ENCODE data around the gene ASTL.
A peak's percentile ranks its signal among the peaks of the same experiment; 100 is the strongest.

Gene ASTL

DNA sequence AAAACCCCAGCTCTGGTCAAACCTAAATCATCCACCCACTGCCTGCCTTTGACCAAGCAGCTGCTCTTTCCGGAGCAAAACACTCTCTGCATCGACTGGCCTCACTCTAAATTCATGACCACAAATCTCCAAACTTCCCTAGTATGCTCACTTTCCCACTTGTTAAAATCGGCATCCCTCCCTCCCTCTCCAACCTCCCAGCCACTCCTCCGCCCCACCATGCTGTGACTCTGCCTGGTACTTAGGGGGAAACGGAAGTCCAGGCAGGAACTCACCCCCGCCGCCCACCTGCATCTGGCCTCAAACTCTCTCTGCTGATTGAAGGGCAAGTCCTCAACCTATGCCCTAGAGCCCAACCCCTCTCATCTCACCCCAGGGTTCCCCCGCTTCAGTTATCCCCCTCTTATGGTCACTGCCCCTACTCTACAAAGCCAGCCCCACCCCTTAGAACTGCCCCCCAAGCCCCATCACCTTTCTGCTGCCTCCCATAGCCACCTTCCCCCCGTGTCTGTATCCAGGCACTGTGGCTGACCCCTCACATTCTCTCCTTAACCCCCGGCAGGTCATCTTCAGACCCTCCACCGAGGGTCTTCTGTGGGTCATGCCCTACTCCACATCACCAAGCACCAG is 18.1 kb downstream of the ASTL start:
- peaks cover 20% of the 10 kb centered on the region for H3K4me1 Mint-ChIP-seq
- H3K27ac Mint-ChIP-seq: no peak overlapping the region
- no peak overlapping the region for H3K4me3 Mint-ChIP-seq
- H3K9me3 Mint-ChIP-seq: no peaks in the 10 kb centered on the region
- DNase-seq (ENCODE audit: low spot score in 2 of 2) (no peak), ATAC-seq (ENCODE audit: low read depth) (no peak)
- H3K27me3 Mint-ChIP-seq: peaks cover 36% of the 10 kb centered on the region
- H3K36me3 Mint-ChIP-seq: peaks cover 6% of the 10 kb centered on the region

GRCh38 chr2:96119389-96119751 is 18.9 kb downstream of the ASTL start:
- no peaks in the 10 kb centered on the region for H3K9me3 Mint-ChIP-seq
- ATAC-seq (ENCODE audit: low read depth) (no peak), DNase-seq (ENCODE audit: low spot score in 2 of 2) (no peak)
- no peak overlapping the region for H3K27ac Mint-ChIP-seq
- peaks cover 20% of the 10 kb centered on the region for H3K4me1 Mint-ChIP-seq
- H3K4me3 Mint-ChIP-seq: no peak overlapping the region
- H3K27me3 Mint-ChIP-seq: peaks cover 30% of the 10 kb centered on the region
- H3K36me3 Mint-ChIP-seq: no peaks in the 10 kb centered on the region

- Mint-ChIP-seq H3K4me3 (peak overlapping the region; percentile 17), H3K9me3 (no peaks in the 10 kb centered on the region), H3K27me3 (peaks cover 30% of the 10 kb centered on the region)
These were observed 19.5 kb downstream of the ASTL start for GRCh38 chr2:96118698-96119388.

GRCh38 chr2:96117701-96118588 is 20.4 kb downstream of the ASTL start:
- H3K36me3 Mint-ChIP-seq: no peaks in the 10 kb centered on the region
- H3K27ac Mint-ChIP-seq: peak overlapping the region; percentile 72
- no peak for DNase-seq (ENCODE audit: low spot score in 2 of 2)
- H3K4me1 Mint-ChIP-seq: peaks cover 20% of the 10 kb centered on the region
- H3K4me3 Mint-ChIP-seq: peak overlapping the region; percentile 79
- ATAC-seq (ENCODE audit: low read depth): no peak
- peaks cover 30% of the 10 kb centered on the region for H3K27me3 Mint-ChIP-seq
- H3K9me3 Mint-ChIP-seq: no peaks in the 10 kb centered on the region

More at GRCh38 chr2:96118698-96119388, 19.5 kb downstream of the ASTL start:
- no peak for DNase-seq (ENCODE audit: low spot score in 2 of 2)
- H3K4me1 Mint-ChIP-seq: peaks cover 20% of the 10 kb centered on the region
- no peak for ATAC-seq (ENCODE audit: low read depth)
- H3K36me3 Mint-ChIP-seq: no peaks in the 10 kb centered on the region
- no peak overlapping the region for H3K27ac Mint-ChIP-seq

DNA sequence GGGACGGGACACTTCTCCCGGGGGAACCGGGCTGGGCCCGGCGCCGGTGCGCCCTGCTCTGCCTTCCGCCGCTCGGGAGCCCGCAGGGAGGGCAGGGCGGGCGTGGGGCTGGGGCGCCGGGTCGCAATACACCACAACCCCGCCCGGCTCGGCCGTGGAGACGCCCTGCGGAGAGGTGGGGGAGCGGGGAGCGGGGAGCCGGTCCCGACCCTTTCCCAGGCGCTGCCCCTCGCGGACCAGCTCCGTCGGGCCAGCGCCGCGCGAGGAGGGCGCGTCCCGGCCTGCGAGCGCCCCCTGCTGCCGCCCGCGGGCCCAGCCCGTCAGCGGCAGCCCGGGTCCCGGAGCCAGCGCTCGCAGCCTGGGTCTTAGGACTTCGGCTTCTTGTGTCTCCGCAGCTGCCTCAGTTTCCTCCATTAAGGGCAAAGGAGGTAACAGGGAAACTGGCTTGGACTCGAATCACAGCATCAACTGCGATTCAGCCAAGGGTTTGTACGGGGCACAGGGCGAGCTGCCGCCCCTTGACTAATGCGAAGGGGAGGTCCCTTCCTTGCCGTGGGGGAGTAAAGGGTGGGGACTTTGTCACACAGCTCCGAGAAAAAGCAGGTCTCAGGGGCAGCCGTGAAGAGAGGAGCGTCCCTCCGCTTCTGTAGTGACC is 21.3 kb downstream of the ASTL start:
- no peak overlapping the region for H3K27ac Mint-ChIP-seq

GRCh38 chr2:96116424-96116878 is 21.9 kb downstream of the ASTL start, which contains the start of gene ADRA2B:
Gene ADRA2B (minus strand): TSS chr2:96116571. CDS start chr2:96116149, 422 bp downstream.
- Mint-ChIP-seq H3K27ac (no peak within 1 kb of the TSS), H3K4me1 (peaks cover 20% of the 10 kb centered on the region), H3K27me3 (peaks cover 25% of the 10 kb centered on the region), H3K4me3 (peak within 1 kb of the TSS; percentile 92), H3K9me3 (no peaks in the 10 kb centered on the region), H3K36me3 (no peaks in the 10 kb centered on the region)
- ATAC-seq (ENCODE audit: low read depth) (peak; percentile 70), DNase-seq (ENCODE audit: low spot score in 2 of 2) (peak; percentile 44 to 48)

More for the DNA sequence above, 21.3 kb downstream of the ASTL start:
- Mint-ChIP-seq H3K36me3 (no peaks in the 10 kb centered on the region), H3K4me1 (peaks cover 20% of the 10 kb centered on the region), H3K27me3 (peaks cover 26% of the 10 kb centered on the region), H3K4me3 (peak overlapping the region; percentile 69), H3K9me3 (no peaks in the 10 kb centered on the region)
- DNase-seq (ENCODE audit: low spot score in 2 of 2) (peak; percentile 75 to 85), ATAC-seq (ENCODE audit: low read depth) (peak; percentile 80)

- Mint-ChIP-seq H3K27me3 (peaks cover 19% of the 10 kb centered on the region), H3K36me3 (no peaks in the 10 kb centered on the region), H3K9me3 (no peaks in the 10 kb centered on the region), H3K27ac (no peak overlapping the region), H3K4me3 (peak overlapping the region; percentile 92), H3K4me1 (peaks cover 17% of the 10 kb centered on the region)
- DNase-seq (ENCODE audit: low spot score in 2 of 2) (no peak), ATAC-seq (ENCODE audit: low read depth) (no peak)
These were observed 22.5 kb downstream of the ASTL start for GRCh38 chr2:96115631-96116423.

DNA sequence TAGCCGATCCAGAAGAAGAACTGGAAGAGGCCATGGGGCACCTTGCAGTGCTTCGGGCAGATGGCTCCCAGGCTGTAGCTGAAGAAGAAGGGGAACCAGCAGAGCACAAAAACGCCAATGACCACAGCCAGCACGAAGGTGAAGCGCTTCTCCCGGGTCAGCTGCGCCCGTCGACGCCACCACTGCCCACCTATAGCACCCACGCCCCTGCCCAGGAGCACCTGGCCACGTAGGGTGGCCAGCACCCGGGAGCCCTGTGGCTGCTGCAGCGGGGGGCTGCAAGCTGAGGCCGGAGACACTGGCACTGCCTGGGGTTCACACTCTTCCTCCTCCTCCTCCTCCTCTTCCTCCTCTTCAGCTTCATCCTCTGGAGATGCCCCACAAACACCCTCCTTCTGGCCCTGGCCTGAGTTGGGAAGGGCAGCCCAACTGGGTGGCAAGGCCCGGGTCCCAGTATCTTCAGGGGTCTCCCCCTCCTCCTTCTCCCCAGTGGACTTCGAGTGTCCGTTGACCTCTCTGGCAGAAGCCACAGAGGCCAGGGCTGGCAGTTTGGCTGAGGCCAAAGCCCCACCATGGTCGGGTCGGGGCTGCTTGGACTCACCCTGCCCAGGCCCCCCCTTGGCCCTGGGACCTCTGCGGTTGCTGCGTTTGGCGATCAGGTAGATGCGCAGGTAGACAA is 23.3 kb downstream of the ASTL start:
- no peak overlapping the region for H3K27ac Mint-ChIP-seq

DNA sequence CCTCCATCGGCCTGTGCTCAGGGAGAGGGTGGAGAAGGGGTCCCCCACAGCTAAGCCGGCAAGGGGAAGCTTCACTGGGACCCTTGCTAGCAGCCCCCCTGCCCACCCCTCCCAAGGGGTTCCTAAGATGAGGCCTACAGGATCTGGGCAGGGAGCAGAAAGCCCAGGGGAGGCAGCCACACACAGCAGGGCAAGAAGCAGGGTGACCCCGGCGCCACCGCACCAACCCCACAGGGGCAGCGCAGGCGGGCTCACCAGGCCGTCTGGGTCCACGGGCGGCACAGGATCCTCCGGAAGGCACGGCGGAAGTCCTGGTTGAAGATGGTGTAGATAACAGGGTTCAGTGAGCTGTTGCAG is 23.8 kb downstream of the ASTL start:
- peaks cover 11% of the 10 kb centered on the region for H3K27me3 Mint-ChIP-seq
- no peaks in the 10 kb centered on the region for H3K36me3 Mint-ChIP-seq
- H3K4me3 Mint-ChIP-seq: no peak overlapping the region
- H3K4me1 Mint-ChIP-seq: peaks cover 9% of the 10 kb centered on the region
- DNase-seq (ENCODE audit: low spot score in 2 of 2) (no peak), ATAC-seq (ENCODE audit: low read depth) (no peak)
- H3K27ac Mint-ChIP-seq: no peak overlapping the region
- no peaks in the 10 kb centered on the region for H3K9me3 Mint-ChIP-seq

More for the DNA sequence above, 23.3 kb downstream of the ASTL start:
- Mint-ChIP-seq H3K36me3 (no peaks in the 10 kb centered on the region), H3K4me3 (peak overlapping the region; percentile 92), H3K9me3 (no peaks in the 10 kb centered on the region), H3K4me1 (peaks cover 11% of the 10 kb centered on the region), H3K27me3 (peaks cover 13% of the 10 kb centered on the region)
- DNase-seq (ENCODE audit: low spot score in 2 of 2) (no peak), ATAC-seq (ENCODE audit: low read depth) (no peak)

- no peak overlapping the region for H3K27ac Mint-ChIP-seq
- H3K27me3 Mint-ChIP-seq: peaks cover 9% of the 10 kb centered on the region
- H3K4me3 Mint-ChIP-seq: no peak overlapping the region
- no peak for DNase-seq (ENCODE audit: low spot score in 2 of 2)
- ATAC-seq (ENCODE audit: low read depth): no peak
- H3K36me3 Mint-ChIP-seq: no peaks in the 10 kb centered on the region
- no peaks in the 10 kb centered on the region for H3K9me3 Mint-ChIP-seq
- peaks cover 9% of the 10 kb centered on the region for H3K4me1 Mint-ChIP-seq
These were observed 24.4 kb downstream of the ASTL start for GRCh38 chr2:96113951-96114350.

GRCh38 chr2:96113367-96113677 is 25.0 kb downstream of the ASTL start:
- Mint-ChIP-seq H3K9me3 (no peaks in the 10 kb centered on the region), H3K4me1 (peaks cover 9% of the 10 kb centered on the region), H3K4me3 (no peak overlapping the region), H3K27me3 (peaks cover 11% of the 10 kb centered on the region), H3K27ac (no peak overlapping the region), H3K36me3 (no peaks in the 10 kb centered on the region)
- ATAC-seq (ENCODE audit: low read depth): no peak
- DNase-seq (ENCODE audit: low spot score in 2 of 2): no peak

DNA sequence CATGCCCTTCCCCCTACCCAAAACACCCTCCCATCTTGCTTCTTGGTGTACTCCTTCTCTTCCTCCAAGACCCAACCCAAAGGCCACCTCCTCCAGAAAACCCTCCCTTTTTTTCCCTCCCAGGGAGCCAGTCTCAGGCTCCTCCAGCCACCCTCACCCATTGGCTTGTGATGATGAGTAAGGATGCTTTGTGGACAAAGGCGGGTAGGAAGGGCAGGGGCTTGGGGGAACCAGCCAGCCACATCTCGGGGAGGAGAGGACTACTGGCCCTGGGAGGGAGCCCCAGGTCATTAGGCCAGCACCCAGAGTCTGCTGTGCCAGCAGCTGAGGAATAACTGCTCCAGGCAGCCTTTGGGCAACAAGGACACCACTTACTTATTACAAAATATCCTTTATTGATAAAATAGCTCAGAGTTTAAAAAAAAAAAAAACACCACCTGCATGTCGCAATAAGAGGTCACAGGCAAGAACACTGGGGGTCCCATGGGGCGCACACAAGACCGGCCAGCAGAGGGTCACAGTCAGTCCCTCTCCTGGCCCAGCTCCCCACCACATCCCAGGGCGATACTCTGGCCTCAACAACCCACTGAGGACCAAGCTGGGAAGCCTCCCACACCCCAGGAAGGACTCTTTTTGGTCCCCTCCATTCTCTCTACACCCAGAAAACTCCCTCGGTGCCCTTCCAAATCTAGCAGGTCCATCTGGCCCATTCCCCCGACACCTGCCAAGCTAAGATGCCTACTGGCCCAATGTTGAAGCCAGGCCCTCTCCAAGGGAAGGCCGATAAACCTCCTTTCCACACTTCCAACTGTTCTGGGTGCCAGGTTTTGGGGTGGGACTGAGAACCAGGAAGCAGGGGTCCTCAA is 25.6 kb downstream of the ASTL start:
- no peak for ATAC-seq (ENCODE audit: low read depth)
- Mint-ChIP-seq H3K36me3 (no peaks in the 10 kb centered on the region), H3K9me3 (no peaks in the 10 kb centered on the region), H3K27ac (no peak overlapping the region), H3K27me3 (peaks cover 11% of the 10 kb centered on the region), H3K4me3 (no peak overlapping the region), H3K4me1 (peaks cover 9% of the 10 kb centered on the region)
- no peak for DNase-seq (ENCODE audit: low spot score in 2 of 2)
